CD4-positive, CD25-positive, alpha-beta regulatory T cell (primary cell): ENCODE data around the gene CCR7. TPM values are rescaled to one million over a fixed set of nuclear protein-coding genes. Genes with fewer than 3 reads are reported as not detected.
A peak's percentile ranks its signal among the peaks of the same experiment; 100 is the strongest.

Source experiments
- ATAC-seq, 2 donors: fragments of 150-1000 bp; cut with Tn5 transposase; one replicate each; pipeline ENCODE4 v1.10.0; 2021; ENCODE audit warnings: low read depth in 2 of 2, moderate number of reproducible peaks in 2 of 2, moderate library complexity in 1 of 2
- DNase-seq, 3 donors: peaks; one replicate each; pipeline versions ENCODE4 v3.0.0 to v3.0.0-alpha.2; 2012 to 2022; ENCODE audit warnings: mixed read lengths in 1 of 3
- H3K27ac ChIP-seq: one replicate; pipeline ENCODE4 v1.7.0; 2013; ENCODE audit warnings: mild to moderate bottlenecking, low read length; ENCODE audit not compliant: insufficient read depth, poor library complexity, severe bottlenecking
- H3K27me3 ChIP-seq: one replicate; pipeline ENCODE4 v1.7.0; 2013; ENCODE audit warnings: low read length; ENCODE audit not compliant: control insufficient read depth, insufficient read depth
- H3K36me3 ChIP-seq: one replicate; pipeline ENCODE4 v1.7.0; 2013; ENCODE audit warnings: mild to moderate bottlenecking, low read length, moderate library complexity; ENCODE audit not compliant: control insufficient read depth, insufficient read depth
- H3K4me1 ChIP-seq: 2 replicates; pipeline ENCODE4 v1.7.0; 2013; ENCODE audit warnings: mild to moderate bottlenecking, low read length; ENCODE audit not compliant: insufficient read depth, control insufficient read depth, poor library complexity, severe bottlenecking
- H3K4me3 ChIP-seq: one replicate; pipeline ENCODE4 v1.7.0; 2013; ENCODE audit warnings: low read depth, mild to moderate bottlenecking, low read length, moderate library complexity
- H3K9me3 ChIP-seq, 2 experiments: 1 replicate in 1 of 2; 2 replicates in 1 of 2; pipeline ENCODE4 v1.7.0; 2013; ENCODE audit warnings: low read length in 2 of 2, mild to moderate bottlenecking in 1 of 2, moderate library complexity in 1 of 2; ENCODE audit not compliant: control insufficient read depth in 2 of 2
- H3K27ac Mint-ChIP-seq, 3 donors: one replicate each; pipeline ENCODE4 v1.8.0; 2020 to 2022; ENCODE audit warnings: mild to moderate bottlenecking in 3 of 3, mixed read lengths in 3 of 3, moderate library complexity in 2 of 3
- H3K27me3 Mint-ChIP-seq: one replicate; pipeline ENCODE4 v1.8.0; 2022; ENCODE audit warnings: mild to moderate bottlenecking, mixed read lengths
- H3K36me3 Mint-ChIP-seq: one replicate; pipeline ENCODE4 v1.8.0; 2020; ENCODE audit warnings: mixed read lengths
- H3K4me1 Mint-ChIP-seq, 4 donors: one replicate each; pipeline ENCODE4 v1.8.0; 2020 to 2022; ENCODE audit warnings: mixed read lengths in 4 of 4, mild to moderate bottlenecking in 1 of 4
- H3K4me3 Mint-ChIP-seq, 4 donors: one replicate each; pipeline ENCODE4 v1.8.0; 2020 to 2022; ENCODE audit warnings: mild to moderate bottlenecking in 4 of 4, mixed read lengths in 4 of 4, moderate library complexity in 3 of 4
- H3K9me3 Mint-ChIP-seq, 7 donors: one replicate each; pipeline ENCODE4 v1.8.0; 2020 to 2022; ENCODE audit warnings: mixed read lengths in 7 of 7, mild to moderate bottlenecking in 3 of 7, moderate library complexity in 2 of 7
- polyA plus RNA-seq, 4 donors: library from polyadenylated mRNA; unstranded; fragments of 300-500 nt; fragmentation: Illumina TruSeq; gene quantifications; one replicate each; pipeline ENCODE4 v1.2.3, GENCODE V29; 2021
- total RNA-seq: library from RNA; stranded (reverse); gene quantifications from one replicate; pipeline ENCODE4 v1.2.3, GENCODE V29; 2022

CCR7 gene
- total and polyA plus RNA-seq, 5 donors from 2014 or later: 192 to 828 (median 530) TPM

GRCh38 chr17:40565769-40566409 is 617 bp upstream of the CCR7 start:
- Mint-ChIP-seq H3K27me3 (peaks cover under 1% of the 10 kb centered on the region), H3K36me3 (peaks cover 41% of the 10 kb centered on the region), H3K4me1 (peaks cover 0 to 86% (median 33%) of the 10 kb centered on the region in 4 donors), H3K27ac (peak overlapping the region; percentile 94 to 100 (median 97)), H3K9me3 (peaks cover 0 to 3% (median under 1%) of the 10 kb centered on the region in 7 donors), H3K4me3 (peak overlapping the region; percentile 91 to 95 (median 94))
- DNase-seq: no peak
- Histone ChIP-seq H3K4me3 (peak overlapping the region; percentile 98), H3K4me1 (peaks cover 62% of the 10 kb centered on the region), H3K36me3 (peaks cover 5% of the 10 kb centered on the region), H3K27me3 (no peaks in the 10 kb centered on the region), H3K27ac (peak overlapping the region; percentile 95), H3K9me3 (no peaks in the 10 kb centered on the region)
- ATAC-seq: peak in 1 of 2 donors; percentile 5

GRCh38 chr17:40564195-40564882 is 933 bp downstream of the CCR7 start:
- Mint-ChIP-seq H3K36me3 (peaks cover 54% of the 10 kb centered on the region), H3K9me3 (peaks cover 0 to 2% (median 0%) of the 10 kb centered on the region in 7 donors), H3K27me3 (no peaks in the 10 kb centered on the region), H3K4me1 (peaks cover 0 to 85% (median 39%) of the 10 kb centered on the region in 4 donors), H3K4me3 (peak overlapping the region; percentile 91 to 95 (median 94)), H3K27ac (peak overlapping the region; percentile 94 to 100 (median 97))
- peak overlapping the region; percentile 95 for H3K27ac ChIP-seq
- H3K4me1 ChIP-seq: peaks cover 77% of the 10 kb centered on the region
- H3K4me3 ChIP-seq: peak overlapping the region; percentile 98
- peak; percentile 39 to 54 (median 53) for DNase-seq
- no peak for ATAC-seq
- no peaks in the 10 kb centered on the region for H3K9me3 ChIP-seq
- H3K36me3 ChIP-seq: peaks cover 14% of the 10 kb centered on the region
- H3K27me3 ChIP-seq: no peaks in the 10 kb centered on the region

- Mint-ChIP-seq H3K9me3 (peaks cover 0 to 2% (median 0%) of the 10 kb centered on the region in 7 donors), H3K36me3 (peaks cover 60% of the 10 kb centered on the region), H3K4me1 (peaks cover 0 to 86% (median 41%) of the 10 kb centered on the region in 4 donors), H3K27ac (peak overlapping the region; percentile 94 to 100 (median 97)), H3K4me3 (peak overlapping the region; percentile 91 to 95 (median 94)), H3K27me3 (no peaks in the 10 kb centered on the region)
- ATAC-seq: no peak
- Histone ChIP-seq H3K9me3 (no peaks in the 10 kb centered on the region), H3K4me3 (peak overlapping the region; percentile 98), H3K36me3 (peaks cover 23% of the 10 kb centered on the region), H3K27me3 (no peaks in the 10 kb centered on the region), H3K27ac (peak overlapping the region; percentile 95), H3K4me1 (peaks cover 85% of the 10 kb centered on the region)
- DNase-seq: peak in 2 of 3 donors; percentile 35 to 61
Observed at GRCh38 chr17:40563220-40564052, 1.8 kb downstream of the CCR7 start.

- H3K36me3 ChIP-seq: peaks cover 29% of the 10 kb centered on the region
- peak overlapping the region; percentile 98 for H3K4me3 ChIP-seq
- DNase-seq: no peak
- H3K4me1 Mint-ChIP-seq: peaks cover 0 to 86% (median 42%) of the 10 kb centered on the region in 4 donors
- no peak for ATAC-seq
- H3K9me3 ChIP-seq: no peaks in the 10 kb centered on the region
- H3K4me3 Mint-ChIP-seq: peak overlapping the region; percentile 91 to 95 (median 94)
- no peaks in the 10 kb centered on the region for H3K27me3 ChIP-seq
- peak overlapping the region; percentile 94 to 100 (median 97) for H3K27ac Mint-ChIP-seq
- peaks cover 0 to 2% (median 0%) of the 10 kb centered on the region in 7 donors for H3K9me3 Mint-ChIP-seq
- peaks cover 87% of the 10 kb centered on the region for H3K4me1 ChIP-seq
- H3K27me3 Mint-ChIP-seq: no peaks in the 10 kb centered on the region
- H3K36me3 Mint-ChIP-seq: peaks cover 62% of the 10 kb centered on the region
- peak overlapping the region; percentile 95 for H3K27ac ChIP-seq
Observed at GRCh38 chr17:40562838-40563219, 2.4 kb downstream of the CCR7 start.

DNA sequence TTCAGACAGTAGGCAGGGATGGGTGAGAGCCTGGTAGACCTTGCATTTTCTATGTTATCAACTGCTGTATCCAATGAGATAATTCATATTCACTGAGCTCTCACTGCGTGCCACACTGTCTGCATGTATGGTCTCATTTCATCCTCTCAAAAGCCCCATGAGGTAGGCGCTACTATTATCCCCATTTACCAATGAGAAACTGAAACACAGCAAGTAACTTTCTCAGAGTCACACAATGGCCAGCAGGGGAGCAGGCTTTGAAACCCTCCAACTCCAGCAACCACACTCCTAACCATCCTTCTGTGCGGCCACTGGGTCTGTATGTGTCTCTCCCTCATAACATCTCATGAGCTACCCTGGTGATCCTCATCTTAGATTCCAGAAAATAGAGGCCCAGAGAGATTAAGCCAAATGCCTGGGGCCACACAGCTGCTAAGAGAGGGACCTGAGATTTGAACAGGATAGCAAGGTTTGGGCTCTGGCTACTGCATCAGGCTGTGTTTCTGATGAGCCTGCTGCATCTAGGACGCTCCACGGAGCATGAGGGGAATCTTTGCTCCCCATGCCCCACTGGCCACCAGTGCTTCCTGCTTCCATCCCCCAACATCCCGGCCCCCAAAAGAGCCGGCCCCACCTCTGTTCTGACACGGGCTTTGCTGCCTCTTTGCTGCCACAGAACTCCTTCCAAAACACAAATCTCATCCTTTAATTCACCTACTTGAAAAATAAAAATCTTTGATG is 3.2 kb downstream of the CCR7 start:
- Histone ChIP-seq H3K27ac (peak overlapping the region; percentile 95), H3K4me1 (peaks cover 92% of the 10 kb centered on the region), H3K36me3 (peaks cover 37% of the 10 kb centered on the region), H3K4me3 (peak overlapping the region; percentile 98), H3K27me3 (no peaks in the 10 kb centered on the region), H3K9me3 (no peaks in the 10 kb centered on the region)
- H3K27ac Mint-ChIP-seq: peak overlapping the region; percentile 94 to 100 (median 97)
- H3K4me3 Mint-ChIP-seq: peak overlapping the region; percentile 91 to 95 (median 94)
- peaks cover 0 to 2% (median 0%) of the 10 kb centered on the region in 7 donors for H3K9me3 Mint-ChIP-seq
- ATAC-seq: peak; percentile 34 to 42
- peak; percentile 55 to 87 (median 77) for DNase-seq
- H3K36me3 Mint-ChIP-seq: peaks cover 64% of the 10 kb centered on the region
- H3K4me1 Mint-ChIP-seq: peaks cover 0 to 86% (median 42%) of the 10 kb centered on the region in 4 donors
- no peaks in the 10 kb centered on the region for H3K27me3 Mint-ChIP-seq

- ATAC-seq (no peak), DNase-seq (no peak)
- peak overlapping the region; percentile 95 for H3K27ac ChIP-seq
- Mint-ChIP-seq H3K4me1 (peaks cover 0 to 89% (median 43%) of the 10 kb centered on the region in 4 donors), H3K4me3 (peak overlapping the region; percentile 91 to 95 (median 94)), H3K36me3 (peaks cover 69% of the 10 kb centered on the region), H3K27ac (peak overlapping the region; percentile 94 to 100 (median 97)), H3K9me3 (peaks cover 0 to 2% (median 0%) of the 10 kb centered on the region in 7 donors), H3K27me3 (no peaks in the 10 kb centered on the region)
- peaks cover 44% of the 10 kb centered on the region for H3K36me3 ChIP-seq
- peak overlapping the region; percentile 98 for H3K4me3 ChIP-seq
- peaks cover 88% of the 10 kb centered on the region for H3K4me1 ChIP-seq
- no peaks in the 10 kb centered on the region for H3K9me3 ChIP-seq
- no peaks in the 10 kb centered on the region for H3K27me3 ChIP-seq
Observed at GRCh38 chr17:40561294-40561870, 3.9 kb downstream of the CCR7 start.
